Mesenchymal stem cell (in vitro differentiated cells and primary cell): ENCODE data around the gene RUFY4.

ENCODE experiments used
- DNase-seq: peaks from one replicate; pipeline ENCODE4 v3.0.0-alpha.2; 2013
- H2AFZ ChIP-seq: one replicate; pipeline ENCODE4 v1.6.1; 2013; ENCODE audit warnings: low read depth, mild to moderate bottlenecking, control low read depth, inconsistent platforms, low read length, moderate library complexity
- H2AK5ac ChIP-seq: 2 replicates; pipeline ENCODE4 v1.6.1; 2013; ENCODE audit warnings: low read length, moderate library complexity, mild to moderate bottlenecking, inconsistent platforms; ENCODE audit not compliant: severe bottlenecking
- H2BK120ac ChIP-seq: one replicate; pipeline ENCODE4 v1.6.1; 2013; ENCODE audit warnings: low read depth, mild to moderate bottlenecking, inconsistent platforms, low read length, moderate library complexity
- H2BK12ac ChIP-seq, 2 experiments: one replicate each; pipeline ENCODE4 v1.6.1; 2013; ENCODE audit warnings: inconsistent platforms in 2 of 2, low read length in 2 of 2, mild to moderate bottlenecking in 2 of 2, moderate library complexity in 2 of 2, control low read depth in 1 of 2
- H2BK15ac ChIP-seq: one replicate; pipeline ENCODE4 v1.6.1; 2013; ENCODE audit warnings: mild to moderate bottlenecking, low read depth, inconsistent platforms; ENCODE audit not compliant: poor library complexity, severe bottlenecking
- H2BK5ac ChIP-seq: 2 replicates; pipeline ENCODE4 v1.6.1; 2013; ENCODE audit warnings: low read depth, mild to moderate bottlenecking, low read length, control low read depth, inconsistent platforms; ENCODE audit not compliant: poor library complexity, severe bottlenecking
- H3K14ac ChIP-seq, 2 experiments: one replicate each; pipeline ENCODE4 v1.6.1; 2013; ENCODE audit warnings: inconsistent platforms in 2 of 2, low read length in 2 of 2, control low read depth in 1 of 2, mild to moderate bottlenecking in 1 of 2, moderate library complexity in 1 of 2
- H3K18ac ChIP-seq, 2 experiments: one replicate each; pipeline ENCODE4 v1.6.1; 2013; ENCODE audit warnings: inconsistent platforms in 2 of 2, low read length in 2 of 2, control low read depth in 1 of 2, low read depth in 1 of 2, mild to moderate bottlenecking in 1 of 2
- H3K23ac ChIP-seq, 2 experiments: one replicate each; pipeline ENCODE4 v1.6.1; 2013; ENCODE audit warnings: inconsistent platforms in 2 of 2, low read length in 2 of 2, mild to moderate bottlenecking in 2 of 2, moderate library complexity in 2 of 2, control low read depth in 1 of 2
- H3K27ac ChIP-seq: 2 replicates; pipeline ENCODE4 v1.5.1; 2013; ENCODE audit warnings: mild to moderate bottlenecking, moderate library complexity, low read length, control low read depth, inconsistent platforms; ENCODE audit not compliant: poor library complexity, severe bottlenecking
- H3K27me3 ChIP-seq, 2 experiments: 2 replicates each; pipeline versions ENCODE4 v1.6.1 to v1.7.0; 2013; ENCODE audit warnings: low read length in 2 of 2, mild to moderate bottlenecking in 2 of 2, moderate library complexity in 2 of 2, control low read depth in 1 of 2, inconsistent platforms in 1 of 2; ENCODE audit not compliant: control insufficient read depth in 1 of 2, insufficient read depth in 1 of 2
- H3K36me3 ChIP-seq, 2 experiments: 2 replicates each; pipeline versions ENCODE4 v1.6.1 to v1.7.0; 2013; ENCODE audit warnings: low read length in 2 of 2, control low read depth in 1 of 2, inconsistent platforms in 1 of 2, low read depth in 1 of 2, mild to moderate bottlenecking in 1 of 2; ENCODE audit not compliant: insufficient read depth in 2 of 2, control insufficient read depth in 1 of 2
- H3K4ac ChIP-seq, 2 experiments: one replicate each; pipeline ENCODE4 v1.6.1; 2013; ENCODE audit warnings: inconsistent platforms in 2 of 2, low read length in 2 of 2, mild to moderate bottlenecking in 2 of 2, moderate library complexity in 2 of 2, control low read depth in 1 of 2, low read depth in 1 of 2
- H3K4me1 ChIP-seq: 2 replicates; pipeline ENCODE4 v1.6.1; 2013; ENCODE audit warnings: low read depth, low read length, control low read depth; ENCODE audit not compliant: control insufficient read depth, insufficient read depth
- H3K4me2 ChIP-seq: 2 replicates; pipeline ENCODE4 v1.6.1; 2013; ENCODE audit warnings: low read length, mild to moderate bottlenecking, inconsistent platforms; ENCODE audit not compliant: poor library complexity, severe bottlenecking
- H3K4me3 ChIP-seq, 2 experiments: 2 replicates each; pipeline versions ENCODE4 v1.5.1 to v1.7.0; 2013; ENCODE audit warnings: low read length in 2 of 2, mild to moderate bottlenecking in 2 of 2, control low read depth in 1 of 2, low read depth in 1 of 2; ENCODE audit not compliant: insufficient read depth in 1 of 2
- H3K79me1 ChIP-seq: replicated peaks from 2 replicates; pipeline ENCODE4 v1.6.1; 2013; ENCODE audit warnings: mild to moderate bottlenecking, control low read depth, low read length, inconsistent platforms; ENCODE audit not compliant: poor library complexity, severe bottlenecking
- H3K9ac ChIP-seq: 2 replicates; pipeline ENCODE4 v1.7.0; 2013; ENCODE audit warnings: mild to moderate bottlenecking, low read length, moderate library complexity
- H3K9me3 ChIP-seq: 2 replicates; pipeline ENCODE4 v1.7.0; 2013; ENCODE audit warnings: mild to moderate bottlenecking, low read length; ENCODE audit not compliant: control insufficient read depth
- H4K8ac ChIP-seq: one replicate; pipeline ENCODE4 v1.6.1; 2013; ENCODE audit warnings: inconsistent platforms, mild to moderate bottlenecking, low read length, moderate library complexity
- H4K91ac ChIP-seq: one replicate; pipeline ENCODE4 v1.6.1; 2013; ENCODE audit warnings: mild to moderate bottlenecking, low read length, inconsistent platforms
- WGBS: methylation state at CpG from one replicate; pipeline ENCODE4 v1.1.7; 2013; ENCODE audit warnings: mixed read lengths; 5-methylcytosine and 5-hydroxymethylcytosine counted together

RUFY4 gene

GRCh38 chr2:218023636-218024035, 45.4 kb upstream of the RUFY4 start:
- Histone ChIP-seq H4K91ac (no peak overlapping the region), H3K4ac (no peak overlapping the region), H2BK120ac (no peak overlapping the region), H3K23ac (no peak overlapping the region), H3K18ac (no peak overlapping the region), H3K14ac (no peak overlapping the region), H2BK15ac (no peak overlapping the region), H2AK5ac (no peak overlapping the region), H4K8ac (no peak overlapping the region), H3K4me1 (peaks cover 3% of the 10 kb centered on the region), H3K4me2 (no peak overlapping the region), H3K9me3 (no peaks in the 10 kb centered on the region), H3K27me3 (peaks cover 11 to 19% of the 10 kb centered on the region in 2 experiments), H3K9ac (no peak overlapping the region), H3K27ac (no peak overlapping the region), H2BK12ac (no peak overlapping the region), H2AFZ (no peak overlapping the region), H2BK5ac (no peak overlapping the region), H3K36me3 (no peaks in the 10 kb centered on the region), H3K4me3 (no peak overlapping the region), H3K79me1 (no peaks in the 10 kb centered on the region)
- DNase-seq = no peak
- 88% methylated on average over 3 of the region's 3 CpGs for WGBS

- Histone ChIP-seq H3K4ac (no peak overlapping the region), H4K91ac (no peak overlapping the region), H3K27ac (no peak overlapping the region), H3K4me1 (peaks cover 3% of the 10 kb centered on the region), H3K4me2 (no peak overlapping the region), H2BK5ac (no peak overlapping the region), H3K27me3 (peaks cover 14 to 19% of the 10 kb centered on the region in 2 experiments), H3K14ac (no peak overlapping the region), H2AFZ (no peak overlapping the region), H3K79me1 (no peaks in the 10 kb centered on the region), H3K9ac (no peak overlapping the region), H2BK12ac (no peak overlapping the region), H2BK120ac (no peak overlapping the region), H3K23ac (no peak overlapping the region), H2BK15ac (no peak overlapping the region), H3K36me3 (no peaks in the 10 kb centered on the region), H3K18ac (no peak overlapping the region), H4K8ac (no peak overlapping the region), H3K9me3 (no peaks in the 10 kb centered on the region), H2AK5ac (no peak overlapping the region), H3K4me3 (no peak overlapping the region)
- DNase-seq = no peak
- WGBS = no CpG with 5 or more reads among the region's 2 CpGs
Observed at GRCh38 chr2:218024336-218024735, 44.7 kb upstream of the RUFY4 start.

- Histone ChIP-seq H2BK5ac (no peak overlapping the region), H3K27ac (no peak overlapping the region), H2BK15ac (no peak overlapping the region), H2AFZ (no peak overlapping the region), H3K27me3 (peaks cover 17 to 24% of the 10 kb centered on the region in 2 experiments), H3K9ac (no peak overlapping the region), H3K4me2 (no peak overlapping the region), H3K23ac (no peak overlapping the region), H2AK5ac (no peak overlapping the region), H3K4ac (no peak overlapping the region), H3K4me3 (no peak overlapping the region), H4K91ac (no peak overlapping the region), H3K79me1 (no peaks in the 10 kb centered on the region), H4K8ac (no peak overlapping the region), H3K9me3 (no peaks in the 10 kb centered on the region), H3K18ac (no peak overlapping the region), H3K14ac (no peak overlapping the region), H3K36me3 (no peaks in the 10 kb centered on the region), H2BK12ac (no peak overlapping the region), H2BK120ac (no peak overlapping the region), H3K4me1 (peaks cover 3% of the 10 kb centered on the region)
- WGBS = 80% methylated on average over 2 of the region's 2 CpGs
- DNase-seq = no peak
Observed at GRCh38 chr2:218024871-218025270, 44.2 kb upstream of the RUFY4 start.

GRCh38 chr2:218026244-218026643, 42.8 kb upstream of the RUFY4 start:
- 86% methylated on average over 4 of the region's 7 CpGs for WGBS
- H2BK120ac ChIP-seq = no peak overlapping the region
- H3K4me1 ChIP-seq = peaks cover 3% of the 10 kb centered on the region
- H3K18ac ChIP-seq = no peak overlapping the region
- no peaks in the 10 kb centered on the region for H3K79me1 ChIP-seq
- H3K9me3 ChIP-seq = no peaks in the 10 kb centered on the region
- H2AK5ac ChIP-seq = no peak overlapping the region
- no peak overlapping the region for H4K8ac ChIP-seq
- H2AFZ ChIP-seq = no peak overlapping the region
- no peak overlapping the region for H3K4me2 ChIP-seq
- no peak overlapping the region for H3K4ac ChIP-seq
- H2BK12ac ChIP-seq = no peak overlapping the region
- no peak for DNase-seq
- no peak overlapping the region for H3K9ac ChIP-seq
- no peak overlapping the region for H3K4me3 ChIP-seq
- H2BK15ac ChIP-seq = no peak overlapping the region
- H3K27me3 ChIP-seq = peaks cover 27 to 30% of the 10 kb centered on the region in 2 experiments
- H3K14ac ChIP-seq = no peak overlapping the region
- no peak overlapping the region for H4K91ac ChIP-seq
- no peak overlapping the region for H2BK5ac ChIP-seq
- H3K36me3 ChIP-seq = no peaks in the 10 kb centered on the region
- no peak overlapping the region for H3K23ac ChIP-seq
- no peak overlapping the region for H3K27ac ChIP-seq
